Dedifferentiated amniotic fluid mesenchymal stem cell (primary cell): ENCODE data around the gene LAMB4.

Experiments used
- DNase-seq: peaks from one replicate; pipeline ENCODE4 v3.0.0-alpha.2; 2016; ENCODE audit errors: extremely low spot score

The LAMB4 gene

GRCh38 chr7:108143658-108144420, 13.7 kb upstream of the LAMB4 start:
- DNase-seq, result no peak

- no peak for DNase-seq
Measured at GRCh38 chr7:108142675-108143259, 12.6 kb upstream of the LAMB4 start.

DNA sequence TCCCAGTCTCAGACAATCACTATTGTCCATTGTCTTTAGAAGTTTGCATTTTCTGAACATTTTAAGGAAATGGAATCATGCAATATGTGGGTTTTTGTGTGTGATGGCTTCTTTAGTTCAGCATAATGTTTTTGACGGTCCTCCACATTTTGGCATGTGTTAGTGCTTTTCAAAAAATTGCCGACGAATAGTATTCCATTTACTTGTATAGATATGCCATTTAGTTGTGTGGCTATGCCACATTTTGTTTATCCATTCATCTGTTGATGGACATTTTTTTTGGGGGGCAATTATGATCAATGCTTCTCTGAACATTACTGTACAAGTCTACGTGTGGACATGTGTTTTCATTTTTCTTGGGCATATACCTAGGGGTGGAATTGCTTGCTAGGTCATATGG, 12.0 kb upstream of the LAMB4 start:
- DNase-seq, result no peak

DNA sequence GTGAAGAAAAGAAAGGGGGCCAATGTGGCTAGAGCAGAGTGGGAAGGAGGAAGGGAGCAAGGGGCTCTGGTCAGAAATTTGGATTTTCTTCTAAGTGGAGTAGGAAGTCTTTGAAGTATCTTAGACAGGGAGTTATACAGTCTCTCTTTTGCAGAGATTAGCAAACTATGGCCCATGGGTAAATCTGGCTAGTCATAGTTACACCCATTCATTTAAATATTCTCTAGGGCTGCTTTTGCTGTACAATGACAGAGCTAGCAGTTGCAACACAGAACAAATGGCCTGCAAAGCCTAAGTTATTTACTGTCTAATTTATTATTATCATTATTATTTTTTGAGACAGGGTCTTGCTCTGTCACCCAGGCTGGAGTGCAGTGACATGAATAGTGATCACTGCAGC, 10.5 kb upstream of the LAMB4 start:
- DNase-seq, result no peak

DNA sequence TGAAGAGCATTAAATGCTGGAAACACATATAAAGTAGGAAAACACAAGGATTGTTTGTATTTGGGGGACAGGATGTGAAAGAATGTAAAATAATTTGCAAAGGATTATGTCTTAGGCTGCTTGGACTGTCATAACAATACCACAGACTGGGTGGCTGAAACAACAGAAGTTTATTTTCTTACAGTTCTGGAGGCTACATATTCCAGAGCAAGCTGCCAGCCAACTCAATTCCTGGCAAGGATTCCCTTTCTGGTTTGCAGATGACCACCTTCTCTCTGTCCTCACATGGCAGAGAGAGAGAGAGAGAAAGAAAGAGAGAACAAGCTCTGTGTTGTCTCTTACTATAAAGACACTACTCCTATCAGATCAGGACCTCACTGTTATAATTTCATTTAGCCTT, 8.8 kb upstream of the LAMB4 start:
- peak; percentile 37 for DNase-seq

DNA sequence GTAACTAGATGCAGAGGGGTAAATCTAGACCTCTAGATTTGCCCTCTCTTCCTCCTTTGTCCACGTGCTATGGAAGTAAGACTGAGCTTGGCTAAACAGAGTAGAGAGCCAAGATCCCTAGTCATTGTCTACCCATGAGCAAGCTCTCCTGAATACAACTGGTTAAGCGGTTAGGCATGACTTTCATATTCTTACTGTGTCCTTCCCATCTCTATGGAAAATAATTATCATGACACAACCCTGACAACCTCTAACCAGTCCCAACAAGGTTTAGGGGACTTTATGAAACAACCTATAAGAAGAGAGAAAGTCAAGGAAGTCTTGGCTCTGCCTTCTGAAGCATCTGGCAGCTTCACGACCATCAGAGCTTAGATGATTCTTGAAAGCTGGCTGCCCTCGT, 7.8 kb upstream of the LAMB4 start:
- DNase-seq, result no peak

DNA sequence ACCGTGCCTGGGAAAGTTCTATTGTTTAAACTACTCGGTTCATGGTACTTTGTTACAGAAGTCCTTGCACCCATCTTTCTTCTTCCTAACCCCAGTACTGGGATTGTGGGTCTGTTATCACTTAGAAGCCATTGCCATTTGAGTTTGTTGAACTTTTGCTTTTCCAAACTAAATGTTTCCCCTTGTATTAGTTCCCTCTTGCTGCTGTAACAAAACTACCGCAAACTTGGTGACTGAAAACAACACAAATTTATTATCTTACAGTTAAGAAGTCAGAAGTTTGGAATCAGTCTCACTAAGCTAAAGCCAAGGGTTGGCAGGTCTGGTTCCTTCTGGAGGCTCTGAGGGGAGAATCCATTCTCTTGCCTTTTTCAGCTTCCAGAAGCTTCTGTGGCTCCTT, 6.9 kb upstream of the LAMB4 start:
- DNase-seq, result no peak

DNA sequence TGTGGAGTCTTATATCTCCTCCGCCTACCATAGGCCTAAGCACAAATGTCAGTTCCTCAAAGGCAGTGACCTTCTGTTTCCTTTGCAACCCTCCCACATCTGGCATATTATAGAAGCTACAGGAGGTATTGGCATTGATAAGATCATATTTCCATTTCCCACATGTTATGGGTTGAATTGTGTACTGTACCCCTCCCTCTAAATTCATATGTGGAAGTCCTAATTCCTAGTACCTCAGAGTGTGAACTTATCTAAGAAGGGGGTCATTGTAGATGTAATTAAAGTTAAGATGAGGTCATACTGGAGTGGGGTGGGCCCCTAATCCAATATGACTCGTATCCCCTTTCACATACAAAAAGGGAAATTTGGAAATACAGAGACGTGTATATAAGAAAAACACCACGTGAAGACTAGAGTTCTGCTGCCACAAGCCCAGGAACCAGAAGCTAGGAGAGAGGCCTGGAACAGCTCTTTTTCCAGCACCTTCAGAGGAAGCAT, 6.1 kb upstream of the LAMB4 start:
- no peak for DNase-seq

DNA sequence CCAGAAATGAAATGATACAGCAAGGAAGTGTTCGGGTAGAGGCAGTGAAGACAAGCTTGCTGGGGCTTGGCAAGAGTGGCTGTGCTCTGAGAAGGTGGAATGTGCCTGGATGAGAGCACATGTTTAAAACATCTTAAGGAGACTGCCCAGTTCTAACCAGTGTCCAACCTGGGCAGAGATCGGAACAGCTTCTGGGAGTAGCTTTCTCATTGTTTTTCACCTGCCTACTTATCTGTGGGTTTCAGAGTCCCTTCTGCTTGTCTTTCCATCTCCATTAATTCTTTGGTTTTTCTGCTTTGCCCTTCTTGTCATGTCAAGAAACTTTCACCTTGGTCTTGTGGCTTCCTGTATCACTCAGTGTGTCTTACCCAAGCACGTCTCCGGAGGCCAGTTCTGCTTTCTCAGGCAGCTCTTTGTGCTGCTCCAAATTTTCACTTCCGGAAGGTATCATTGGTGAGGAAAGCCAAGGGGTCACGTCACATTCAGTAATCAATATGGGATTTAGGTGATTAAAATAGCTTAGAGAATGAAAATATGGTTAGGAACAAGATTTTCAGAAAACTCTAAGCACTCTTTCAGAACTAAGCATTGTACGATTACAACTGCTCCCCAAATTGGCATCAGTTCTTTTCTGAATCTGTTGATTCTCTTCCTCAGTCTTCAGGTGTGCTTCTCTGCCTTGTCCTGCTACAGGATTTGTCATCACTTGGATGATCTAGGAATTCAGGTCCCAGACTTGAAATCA, 5.5 kb upstream of the LAMB4 start:
- DNase-seq, result no peak

GRCh38 chr7:108134486-108134885, 4.3 kb upstream of the LAMB4 start:
- no peak for DNase-seq

DNA sequence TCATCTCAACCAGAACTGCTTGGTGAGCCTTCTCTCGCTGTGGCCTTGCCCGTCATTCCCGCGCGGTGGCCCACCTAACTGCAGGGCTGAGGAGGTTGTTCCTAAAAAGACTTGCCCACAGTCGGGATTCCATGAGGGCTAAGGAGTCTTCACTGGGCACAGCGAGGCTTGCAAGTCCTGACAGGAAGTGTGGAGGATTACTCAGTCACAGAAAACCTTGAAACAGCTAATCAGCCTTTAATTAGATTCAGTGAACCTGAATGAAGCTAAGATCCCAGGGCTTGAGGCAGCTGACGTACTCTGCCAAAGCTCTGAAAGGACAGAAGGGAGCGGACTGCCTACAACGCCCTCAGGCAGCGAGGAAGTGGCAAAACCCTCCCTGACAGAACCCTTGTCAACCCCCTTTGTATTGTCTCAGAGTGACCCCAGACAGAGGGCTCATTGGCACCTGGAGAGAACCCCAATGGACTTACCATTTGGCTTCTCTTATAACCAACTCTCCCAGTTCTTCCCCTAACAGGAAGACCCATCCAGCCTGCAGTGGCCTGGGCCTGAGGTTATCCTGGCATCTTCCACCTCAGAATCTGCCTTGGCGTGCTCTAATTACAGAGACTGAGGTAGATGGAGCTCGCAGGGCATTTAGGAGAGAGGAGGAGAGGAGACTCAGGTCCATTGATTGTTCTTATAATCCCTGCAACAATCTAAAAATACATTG, 2.5 kb upstream of the LAMB4 start:
- no peak for DNase-seq

DNA sequence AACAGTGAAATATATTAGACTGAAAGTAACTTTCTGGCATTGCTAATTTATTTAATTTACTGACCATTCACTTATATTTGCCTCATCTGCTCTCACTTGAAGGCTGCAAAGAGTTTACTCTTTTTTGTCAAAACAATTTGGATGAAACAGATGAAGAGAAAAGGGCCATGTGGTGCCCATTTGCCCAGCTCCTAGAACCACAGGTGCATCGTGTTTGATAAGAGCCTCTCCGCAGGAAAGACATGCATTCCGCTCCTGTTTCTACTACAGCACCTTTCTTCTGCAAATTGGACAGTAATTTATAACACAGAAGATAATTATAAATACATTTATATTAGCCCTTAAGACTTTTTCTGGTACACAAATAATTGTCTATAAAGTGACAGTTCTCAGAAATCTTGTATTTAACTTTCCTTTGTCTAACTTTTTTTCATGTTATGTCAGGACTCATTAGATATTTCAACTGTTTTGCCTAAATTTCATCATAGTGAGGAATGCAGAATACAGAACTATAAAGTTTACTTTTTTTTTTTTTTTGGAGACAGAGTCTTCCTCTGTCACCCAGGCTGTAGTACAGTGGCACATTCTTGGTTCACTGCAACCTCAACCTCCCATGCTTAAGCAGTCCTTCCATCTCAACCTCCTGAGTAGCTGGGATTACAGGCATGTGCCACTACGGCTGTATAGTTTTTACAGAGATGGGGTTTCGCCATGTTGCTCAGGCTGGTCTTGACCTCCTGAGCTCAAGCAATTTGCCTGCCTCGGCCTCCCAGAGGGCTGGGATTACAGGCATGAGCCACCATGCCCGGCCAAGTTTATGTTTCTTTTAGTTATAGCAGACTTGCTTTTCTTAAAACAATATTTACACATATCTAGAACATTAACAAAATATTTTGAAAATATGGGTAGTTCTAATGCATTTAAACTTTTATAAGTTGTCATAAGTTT, 869 bp downstream of the LAMB4 start:
- DNase-seq, result peak; percentile 79

DNA sequence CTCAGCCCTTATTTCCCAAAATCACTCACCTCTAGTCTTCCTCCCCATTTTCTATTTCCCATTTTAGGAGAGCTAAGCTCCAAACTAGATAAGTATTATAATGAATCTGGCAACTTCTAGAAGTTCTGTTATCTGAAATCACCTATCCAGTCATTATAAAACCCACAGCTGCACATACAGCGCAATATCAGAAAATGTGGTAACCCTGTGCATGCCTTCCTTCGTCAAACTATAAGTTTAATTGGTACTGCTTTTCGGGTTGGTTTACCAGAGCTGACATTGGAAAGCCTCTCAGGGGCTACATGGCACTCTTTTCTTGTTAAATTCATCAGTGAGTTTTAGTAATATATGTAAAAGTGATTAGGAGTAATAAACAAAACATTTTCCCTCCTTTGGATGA, 1.6 kb downstream of the LAMB4 start:
- DNase-seq, result no peak

DNA sequence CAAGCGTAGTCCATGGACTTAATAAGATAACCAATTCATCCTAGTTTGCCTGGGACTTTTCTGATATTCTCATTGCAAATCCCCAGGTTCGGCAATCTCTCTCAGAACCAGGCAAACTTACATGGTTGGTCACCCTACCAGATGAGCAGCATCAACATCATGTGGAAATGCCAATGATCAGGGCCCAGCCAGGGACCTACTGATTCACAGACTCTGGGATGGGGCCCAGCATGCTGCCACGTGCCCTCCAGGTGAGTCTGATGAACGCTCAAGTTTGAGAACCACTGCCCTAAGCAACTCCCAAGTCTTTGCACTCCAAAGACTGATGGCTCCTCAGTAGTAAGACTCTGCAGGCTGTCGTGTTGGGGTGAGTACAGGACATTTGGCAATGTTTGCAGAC, 2.7 kb downstream of the LAMB4 start:
- DNase-seq, result no peak

DNA sequence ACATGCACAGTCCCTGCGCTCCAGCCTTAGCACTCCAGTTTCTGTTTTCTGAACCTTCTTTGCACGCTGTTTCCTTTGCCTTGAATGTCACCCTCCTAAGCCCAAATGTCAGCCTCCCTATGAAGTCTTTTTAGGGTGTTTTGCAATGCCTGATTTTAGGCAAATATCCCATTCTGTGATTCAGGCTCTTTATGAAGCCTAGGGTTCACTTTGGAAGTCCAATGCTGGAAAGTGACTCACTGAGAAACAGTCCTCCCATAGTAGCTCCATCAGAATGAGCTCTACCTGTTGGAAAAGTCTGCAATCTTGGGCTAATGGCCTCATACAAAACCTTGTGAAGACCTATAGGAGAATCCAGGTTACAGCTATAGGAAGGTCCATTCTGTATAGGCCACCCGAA, 5.3 kb downstream of the LAMB4 start:
- no peak for DNase-seq

DNA sequence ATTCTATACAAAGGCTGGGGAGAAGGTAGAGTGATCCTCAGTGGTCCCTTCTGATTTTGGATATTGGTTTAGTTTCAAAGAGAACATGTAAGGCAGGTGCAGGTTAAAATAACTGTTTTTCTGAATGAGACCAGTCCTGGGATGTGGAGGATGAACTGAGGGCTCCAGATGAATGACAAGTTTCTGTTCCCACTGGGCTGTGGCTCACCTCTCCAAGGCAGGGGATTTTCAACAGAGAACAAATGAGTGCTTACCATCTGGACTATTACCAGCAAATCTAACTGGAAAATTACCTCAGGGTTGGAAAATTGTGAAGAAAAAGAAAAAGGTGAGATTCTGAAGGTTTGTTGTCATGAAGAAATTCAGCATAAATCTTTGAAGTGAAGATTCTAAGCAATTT, 8.0 kb downstream of the LAMB4 start:
- no peak for DNase-seq

DNA sequence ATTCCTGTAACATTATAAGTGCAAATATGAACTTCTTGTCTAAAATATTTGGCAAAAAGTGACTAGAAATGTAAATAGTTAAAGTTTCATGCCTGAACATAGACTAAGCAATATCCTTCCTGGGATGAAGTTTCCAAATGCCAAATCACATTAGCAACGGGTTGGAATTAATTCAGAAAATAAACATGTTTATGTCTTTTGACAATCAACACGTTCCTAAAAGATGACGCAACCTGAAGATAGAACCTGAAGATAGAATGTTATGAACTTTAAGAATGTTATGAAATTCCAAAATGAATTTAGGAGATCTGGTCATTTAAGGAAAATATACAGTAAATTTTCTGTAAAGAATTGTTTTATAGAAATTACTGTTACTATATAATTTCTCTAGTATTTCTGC, 9.2 kb downstream of the LAMB4 start:
- no peak for DNase-seq

GRCh38 chr7:108120196-108120595, 10.0 kb downstream of the LAMB4 start:
- no peak for DNase-seq

GRCh38 chr7:108118959-108119358, 11.2 kb downstream of the LAMB4 start:
- no peak for DNase-seq

DNA sequence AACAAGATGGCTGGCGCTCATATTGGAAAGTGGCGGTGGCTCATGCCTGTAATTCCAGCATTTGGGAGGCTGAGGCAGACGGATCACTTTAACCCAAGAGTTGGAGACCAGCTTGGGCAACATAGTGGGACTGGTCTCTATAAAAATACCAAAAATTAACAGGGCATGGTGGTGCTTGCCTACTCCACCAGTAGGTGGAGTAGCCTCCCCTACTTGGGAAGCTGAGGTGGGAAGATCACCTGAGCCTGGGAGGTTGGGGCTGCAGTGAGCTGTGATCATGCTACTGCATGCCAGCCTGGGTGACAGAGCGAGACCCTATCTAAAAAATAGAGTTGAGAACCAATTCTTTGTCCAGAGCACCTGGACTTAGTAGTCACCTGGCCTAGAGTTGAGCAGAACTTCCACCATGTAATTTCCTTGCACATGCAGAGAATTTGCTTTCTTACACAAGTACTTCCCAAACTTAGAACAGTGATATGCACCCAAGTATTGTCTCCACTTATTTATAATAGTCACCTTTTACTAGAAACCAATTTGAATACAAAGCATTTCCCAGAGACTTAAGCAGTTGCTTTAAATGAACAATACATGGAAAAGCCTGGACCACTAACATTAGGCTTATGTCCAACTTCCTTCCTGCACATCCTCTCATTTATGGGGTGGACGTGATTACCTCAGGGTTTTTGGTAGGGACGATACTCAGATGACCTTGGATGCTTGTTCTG, 15.9 kb downstream of the LAMB4 start:
- DNase-seq, result no peak
